H9 (cell line): ENCODE measurements around the gene PIK3CD. TPM values are rescaled to one million over a fixed set of nuclear protein-coding genes. Genes with fewer than 3 reads are reported as not detected.

ENCODE experiments used
- DNase-seq: peaks from one replicate; pipeline ENCODE4 v3.0.0-alpha.2; 2017
- H2AFZ ChIP-seq: one replicate; pipeline ENCODE4 v1.6.1; 2013; ENCODE audit warnings: mild to moderate bottlenecking, low read length, control low read depth, moderate library complexity
- H2AK5ac ChIP-seq: 2 replicates; pipeline ENCODE4 v1.6.1; 2013; ENCODE audit warnings: low read length, control low read depth, mixed read lengths; ENCODE audit not compliant: insufficient read length
- H2BK120ac ChIP-seq: one replicate; pipeline ENCODE4 v1.6.1; 2013; ENCODE audit warnings: low read depth, mild to moderate bottlenecking, low read length, control low read depth, inconsistent platforms; ENCODE audit not compliant: poor library complexity, severe bottlenecking
- H2BK12ac ChIP-seq: 2 replicates; pipeline ENCODE4 v1.6.1; 2013; ENCODE audit warnings: low read length, control low read depth, mixed read lengths, low read depth; ENCODE audit not compliant: insufficient read length
- H2BK15ac ChIP-seq: 2 replicates; pipeline ENCODE4 v1.6.1; 2013; ENCODE audit warnings: low read depth, low read length, control low read depth
- H2BK20ac ChIP-seq: one replicate; pipeline ENCODE4 v1.6.1; 2013; ENCODE audit warnings: low read depth, mild to moderate bottlenecking, low read length, control low read depth, inconsistent platforms; ENCODE audit not compliant: poor library complexity, severe bottlenecking
- H2BK5ac ChIP-seq: 2 replicates; pipeline ENCODE4 v1.6.1; 2013; ENCODE audit warnings: low read length, control low read depth, mixed read lengths; ENCODE audit not compliant: insufficient read length
- H3K14ac ChIP-seq: 2 replicates; pipeline ENCODE4 v1.6.1; 2013; ENCODE audit warnings: low read length, control low read depth; ENCODE audit not compliant: insufficient read depth
- H3K18ac ChIP-seq: 2 replicates; pipeline ENCODE4 v1.6.1; 2013; ENCODE audit warnings: low read depth, mild to moderate bottlenecking, mixed read lengths, low read length, control low read depth; ENCODE audit not compliant: insufficient read length
- H3K23ac ChIP-seq: 2 replicates; pipeline ENCODE4 v1.6.1; 2013; ENCODE audit warnings: low read length, control low read depth, mixed read lengths, low read depth; ENCODE audit not compliant: insufficient read length
- H3K23me2 ChIP-seq: 2 replicates; pipeline ENCODE4 v1.6.1; 2013; ENCODE audit warnings: low read depth, mild to moderate bottlenecking, mixed read lengths, low read length, control low read depth; ENCODE audit not compliant: insufficient read length, poor library complexity, severe bottlenecking
- H3K27ac ChIP-seq: 2 replicates; pipeline ENCODE4 v1.5.1; 2013; ENCODE audit warnings: low read length, control low read depth, mixed read lengths, low read depth; ENCODE audit not compliant: insufficient read length
- H3K27me3 ChIP-seq: 2 replicates; pipeline ENCODE4 v1.6.1; 2013; ENCODE audit warnings: low read length, control low read depth, inconsistent platforms; ENCODE audit not compliant: insufficient read depth
- H3K4ac ChIP-seq: 2 replicates; pipeline ENCODE4 v1.6.1; 2013; ENCODE audit warnings: low read depth, mild to moderate bottlenecking, control low read depth, inconsistent platforms, low read length, moderate library complexity
- H3K4me1 ChIP-seq: 2 replicates; pipeline ENCODE4 v1.6.1; 2013; ENCODE audit warnings: low read length, control low read depth, inconsistent platforms; ENCODE audit not compliant: insufficient read depth
- H3K4me2 ChIP-seq: 2 replicates; pipeline ENCODE4 v1.6.1; 2013; ENCODE audit warnings: low read length, control low read depth, mixed read lengths; ENCODE audit not compliant: insufficient read length, insufficient read depth
- H3K56ac ChIP-seq: 2 replicates; pipeline ENCODE4 v1.6.1; 2013; ENCODE audit warnings: low read depth, mild to moderate bottlenecking, mixed read lengths, low read length, control low read depth; ENCODE audit not compliant: insufficient read length
- H3K79me1 ChIP-seq: 2 replicates; pipeline ENCODE4 v1.6.1; 2013; ENCODE audit warnings: low read depth, mild to moderate bottlenecking, moderate library complexity, low read length, control low read depth, inconsistent platforms; ENCODE audit not compliant: insufficient read depth, poor library complexity, severe bottlenecking
- H3K79me2 ChIP-seq: 2 replicates; pipeline ENCODE4 v1.6.1; 2013; ENCODE audit warnings: low read length, control low read depth, inconsistent platforms; ENCODE audit not compliant: insufficient read depth
- H3K9ac ChIP-seq: 2 replicates; pipeline ENCODE4 v1.6.1; 2013; ENCODE audit warnings: low read length, control low read depth, mixed read lengths; ENCODE audit not compliant: insufficient read length; ENCODE audit errors: extremely low read depth
- H3K9me3 ChIP-seq: one replicate; pipeline ENCODE4 v1.6.1; 2013; ENCODE audit warnings: low read depth, low read length, inconsistent platforms; ENCODE audit not compliant: control insufficient read depth
- H3T11ph ChIP-seq: one replicate; pipeline ENCODE4 v1.6.1; 2013; ENCODE audit warnings: mild to moderate bottlenecking, low read length, control low read depth, inconsistent platforms
- H4K20me1 ChIP-seq: one replicate; pipeline ENCODE4 v1.6.1; 2013; ENCODE audit not compliant: control insufficient read depth, insufficient read length, insufficient read depth
- H4K5ac ChIP-seq: 2 replicates; pipeline ENCODE4 v1.6.1; 2013; ENCODE audit warnings: low read depth, mild to moderate bottlenecking, mixed read lengths, low read length, control low read depth; ENCODE audit not compliant: insufficient read length
- H4K8ac ChIP-seq: replicated peaks from 2 replicates; pipeline ENCODE4 v1.6.1; 2013; ENCODE audit warnings: low read length, control low read depth, mixed read lengths, low read depth; ENCODE audit not compliant: insufficient read length
- H4K91ac ChIP-seq: 2 replicates; pipeline ENCODE4 v1.6.1; 2013; ENCODE audit warnings: low read depth, mild to moderate bottlenecking, moderate library complexity, mixed read lengths, low read length, control low read depth; ENCODE audit not compliant: insufficient read length
- H3K27ac Mint-ChIP-seq, 3 experiments: 2 replicates in 2 of 3; 3 replicates in 1 of 3; pipeline ENCODE4 v1.8.0; 2020 to 2021; ENCODE audit warnings: mixed read lengths in 3 of 3, mild to moderate bottlenecking in 1 of 3, moderate library complexity in 1 of 3
- H3K27me3 Mint-ChIP-seq: 2 replicates; pipeline ENCODE4 v1.8.0; 2021; ENCODE audit warnings: low read depth, mild to moderate bottlenecking, moderate library complexity, mixed read lengths
- H3K36me3 Mint-ChIP-seq, 3 experiments: 2 replicates in 2 of 3; 3 replicates in 1 of 3; pipeline ENCODE4 v1.8.0; 2020 to 2021; ENCODE audit warnings: low read depth in 3 of 3, mixed read lengths in 3 of 3; ENCODE audit not compliant: insufficient read depth in 1 of 3
- H3K4me1 Mint-ChIP-seq, 2 experiments: 2 replicates each; pipeline ENCODE4 v1.8.0; 2020; ENCODE audit warnings: mixed read lengths in 2 of 2
- H3K4me3 Mint-ChIP-seq, 2 experiments: 2 replicates in 1 of 2; 3 replicates in 1 of 2; pipeline ENCODE4 v1.8.0; 2020 to 2021; ENCODE audit warnings: mild to moderate bottlenecking in 2 of 2, mixed read lengths in 2 of 2, moderate library complexity in 1 of 2
- H3K9me3 Mint-ChIP-seq, 2 experiments: 2 replicates in 1 of 2; 3 replicates in 1 of 2; pipeline ENCODE4 v1.8.0; 2020; ENCODE audit warnings: mild to moderate bottlenecking in 2 of 2, mixed read lengths in 2 of 2, moderate library complexity in 1 of 2
- WGBS: extraction: QIAGEN DNeasy Blood & Tissue Kit; methylation state at CpG from one replicate; pipeline ENCODE4 v1.1.7; 2013; ENCODE audit warnings: missing lambda C conversion rate, low lambda C conversion rate, mixed read lengths; ENCODE audit not compliant: insufficient read length; ENCODE audit errors: extremely low coverage; 5-methylcytosine and 5-hydroxymethylcytosine counted together
- total RNA-seq: library from RNA; stranded (reverse); gene quantifications from 2 replicates; pipeline ENCODE4 v1.2.1, GENCODE V29; 2021
- TF ChIP-seq, protein P1 (sequence below): fragments of 200-600 bp; sonication (generic); conservative IDR thresholded peaks from 3 replicates; pipeline ENCODE4 v1.8.0; 2021; ENCODE audit warnings: antibody characterized with exemption, mild to moderate bottlenecking

PIK3CD gene
- total RNA-seq, 1 experiment from 2014 or later: 10.0 TPM

DNA sequence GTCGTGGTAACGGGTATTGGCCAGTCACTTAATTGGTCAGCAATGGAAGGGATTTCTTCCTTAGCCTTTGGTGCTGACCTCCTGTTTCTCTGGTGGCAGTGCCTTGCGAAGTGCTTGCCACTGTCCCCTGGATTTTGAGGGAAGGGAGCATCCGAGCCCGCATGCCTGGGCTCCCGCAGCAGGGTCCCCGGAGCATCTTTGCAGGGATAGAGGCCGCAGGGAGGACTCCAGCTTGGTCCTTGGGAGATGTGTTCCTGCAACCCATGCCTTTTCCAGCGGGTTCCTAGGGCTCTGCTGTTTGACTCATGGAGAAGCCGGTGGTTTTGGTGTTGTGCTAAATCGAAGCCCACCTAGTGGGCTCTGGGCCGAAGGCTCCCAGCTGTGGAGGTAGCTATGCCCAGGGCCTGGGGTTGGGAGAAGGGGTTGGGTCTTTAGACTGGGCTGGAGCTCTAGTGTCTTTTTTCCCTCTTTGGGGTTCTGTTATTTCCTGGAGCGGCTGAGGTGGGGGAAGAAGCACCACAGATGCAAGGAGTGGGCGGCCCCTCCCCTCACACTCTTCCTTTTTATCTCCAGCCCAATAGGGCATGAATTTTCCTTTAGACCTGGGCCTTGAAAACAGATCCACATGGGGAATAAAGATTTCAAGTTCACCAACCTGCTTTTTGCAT lies 39.0 kb downstream of the PIK3CD start:
- peak overlapping the region in 1 of 3 experiments; percentile 53; a peak in 1 of 7 replicates for H3K27ac Mint-ChIP-seq
- peak overlapping the region; percentile 61 for H3K4me2 ChIP-seq

More for the DNA sequence above, 39.0 kb downstream of the PIK3CD start:
- Histone ChIP-seq H3K9ac (no peak overlapping the region), H3K23me2 (peaks cover 32% of the 10 kb centered on the region), H2BK5ac (no peak overlapping the region), H4K91ac (no peak overlapping the region), H2AFZ (no peak overlapping the region), H3K27me3 (peaks cover 9% of the 10 kb centered on the region; the same call in 1 of the 2 replicates), H2BK15ac (no peak overlapping the region), H3K4me1 (peaks cover 3% of the 10 kb centered on the region; the same call in 1 of the 2 replicates), H3K23ac (no peak overlapping the region), H3K9me3 (no peaks in the 10 kb centered on the region), H2BK12ac (no peak overlapping the region), H3K27ac (no peak overlapping the region), H2BK20ac (no peak overlapping the region), H2AK5ac (no peak overlapping the region), H3T11ph (no peak overlapping the region), H4K20me1 (no peaks in the 10 kb centered on the region), H3K4ac (no peak overlapping the region), H3K18ac (no peak overlapping the region), H2BK120ac (no peak overlapping the region), H3K79me1 (no peaks in the 10 kb centered on the region), H4K8ac (no peak overlapping the region), H3K79me2 (no peaks in the 10 kb centered on the region), H3K14ac (no peak overlapping the region), H3K56ac (no peak overlapping the region), H4K5ac (no peak overlapping the region)
- H3K9me3 Mint-ChIP-seq: no peaks in the 10 kb centered on the region
- H3K4me3 Mint-ChIP-seq: peak overlapping the region; percentile 80 to 83
- no CpG with 5 or more reads among the region's 14 CpGs for WGBS
- DNase-seq: no peak
- TF ChIP-seq, protein P1, sequence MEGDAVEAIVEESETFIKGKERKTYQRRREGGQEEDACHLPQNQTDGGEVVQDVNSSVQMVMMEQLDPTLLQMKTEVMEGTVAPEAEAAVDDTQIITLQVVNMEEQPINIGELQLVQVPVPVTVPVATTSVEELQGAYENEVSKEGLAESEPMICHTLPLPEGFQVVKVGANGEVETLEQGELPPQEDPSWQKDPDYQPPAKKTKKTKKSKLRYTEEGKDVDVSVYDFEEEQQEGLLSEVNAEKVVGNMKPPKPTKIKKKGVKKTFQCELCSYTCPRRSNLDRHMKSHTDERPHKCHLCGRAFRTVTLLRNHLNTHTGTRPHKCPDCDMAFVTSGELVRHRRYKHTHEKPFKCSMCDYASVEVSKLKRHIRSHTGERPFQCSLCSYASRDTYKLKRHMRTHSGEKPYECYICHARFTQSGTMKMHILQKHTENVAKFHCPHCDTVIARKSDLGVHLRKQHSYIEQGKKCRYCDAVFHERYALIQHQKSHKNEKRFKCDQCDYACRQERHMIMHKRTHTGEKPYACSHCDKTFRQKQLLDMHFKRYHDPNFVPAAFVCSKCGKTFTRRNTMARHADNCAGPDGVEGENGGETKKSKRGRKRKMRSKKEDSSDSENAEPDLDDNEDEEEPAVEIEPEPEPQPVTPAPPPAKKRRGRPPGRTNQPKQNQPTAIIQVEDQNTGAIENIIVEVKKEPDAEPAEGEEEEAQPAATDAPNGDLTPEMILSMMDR: no peak
- no peaks in the 10 kb centered on the region; a peak in 2 of 7 replicates for H3K36me3 Mint-ChIP-seq
- H3K27me3 Mint-ChIP-seq: peaks cover 37% of the 10 kb centered on the region
- peaks cover 33 to 39% of the 10 kb centered on the region in 2 experiments for H3K4me1 Mint-ChIP-seq
